GM23338 (cell line): ENCODE data around the gene CYRIA.

Experiments
- CTCF ChIP-seq, 2 experiments: fragments of 200-600 bp in 1 of 2; sonication (generic) in 1 of 2; conservative IDR thresholded peaks; 2 replicates each; pipeline versions ENCODE4 v1.5.1 to v1.6.1; 2016 to 2017; ENCODE audit warnings: antibody characterized with exemption in 2 of 2, low read depth in 2 of 2, mild to moderate bottlenecking in 2 of 2, moderate library complexity in 1 of 2
- EZH2phosphoT487 ChIP-seq: fragments of 200-600 bp; sonication (generic); IDR thresholded peaks from one replicate; pipeline ENCODE4 v1.8.1; 2018; ENCODE audit warnings: antibody characterized with exemption; ENCODE audit not compliant: unreplicated experiment
- JUNB ChIP-seq: IDR thresholded peaks from one replicate; pipeline ENCODE4 v1.6.1; 2016; ENCODE audit warnings: antibody characterized with exemption; ENCODE audit not compliant: unreplicated experiment
- POLR2AphosphoS5 ChIP-seq: IDR thresholded peaks from 2 replicates; pipeline ENCODE4 v1.6.1; 2016; ENCODE audit warnings: antibody characterized with exemption, low read depth
- REST ChIP-seq: IDR thresholded peaks from one replicate; pipeline ENCODE4 v1.6.1; 2018; ENCODE audit warnings: antibody characterized with exemption; ENCODE audit not compliant: unreplicated experiment
- STAT1 ChIP-seq: IDR thresholded peaks from one replicate; pipeline ENCODE4 v1.6.1; 2016; ENCODE audit warnings: antibody characterized with exemption; ENCODE audit not compliant: unreplicated experiment
- ZNF331 ChIP-seq: fragments of 250-450 bp; sonication (Bioruptor Pico); IDR thresholded peaks from 2 replicates; pipeline ENCODE4 v1.5.0; 2020; ENCODE audit warnings: low read depth, mild to moderate bottlenecking, moderate library complexity

- TF ChIP-seq JUNB (no peak), CTCF (conservative IDR thresholded peaks at IDR 0.05; ENCODE audit: low read depth in 2 of 2) (no peak), REST (no peak), ZNF331 (no peak), EZH2phosphoT487 (no peak), STAT1 (no peak), POLR2AphosphoS5 (no peak)
These were observed 8.0 kb downstream of the CYRIA start for GRCh38 chr2:16657671-16658070.
